Uterus (tissue), 2 donors: Measurements from ENCODE around the gene PRSS33.

Experiments used
- CTCF ChIP-seq, 4 experiments: fragments of 200-600 bp in 2 of 4; fragments of 450-650 bp in 2 of 4; sonication (generic) in 2 of 4; IDR thresholded peaks; one replicate each; pipeline ENCODE4 v1.5.1; 2016 to 2019; ENCODE audit warnings: antibody characterized with exemption in 4 of 4, mild to moderate bottlenecking in 2 of 4, moderate library complexity in 1 of 4
- POLR2A ChIP-seq, 2 donors: fragments of 450-650 bp; IDR thresholded peaks; one replicate each; pipeline ENCODE4 v1.6.1; 2016; ENCODE audit warnings: antibody characterized with exemption in 2 of 2, mild to moderate bottlenecking in 1 of 2, moderate library complexity in 1 of 2

- TF ChIP-seq CTCF (IDR thresholded peaks at IDR 0.05) (no peak), POLR2A (IDR thresholded peaks at IDR 0.05) (no peak)
Measured at GRCh38 chr16:2799859-2800226, 12.5 kb upstream of the PRSS33 start.
